Cardiac muscle cell (in vitro differentiated cells and primary cell): ENCODE results near the gene APOH. TPM values are rescaled to one million over a fixed set of nuclear protein-coding genes. Genes with fewer than 3 reads are reported as not detected.

ENCODE experiments used
- DNase-seq, 2 donors: peaks; one replicate each; pipeline versions ENCODE4 v3.0.0 to v3.0.0-alpha.2; 2010 to 2017; ENCODE audit warnings: low read depth in 1 of 2, low spot score in 1 of 2
- H3K27ac ChIP-seq: fragments of 200-600 bp; sonication (generic); 2 replicates; pipeline ENCODE4 v1.5.1; 2016
- H3K27me3 ChIP-seq: fragments of 200-600 bp; sonication (generic); 2 replicates; pipeline ENCODE4 v1.6.0; 2016; ENCODE audit warnings: control low read depth
- H3K36me3 ChIP-seq: fragments of 200-600 bp; sonication (generic); 2 replicates; pipeline ENCODE4 v1.5.1; 2016; ENCODE audit warnings: control low read depth
- H3K4me1 ChIP-seq: fragments of 200-600 bp; sonication (generic); 2 replicates; pipeline ENCODE4 v1.8.1; 2017; ENCODE audit warnings: low read depth, mild to moderate bottlenecking, mixed run types
- H3K4me3 ChIP-seq: fragments of 200-600 bp; sonication (generic); 2 replicates; pipeline ENCODE4 v1.5.1; 2016; ENCODE audit warnings: mild to moderate bottlenecking
- H3K9me3 ChIP-seq: fragments of 200-600 bp; sonication (generic); 2 replicates; pipeline ENCODE4 v1.5.1; 2017; ENCODE audit warnings: low read depth, mild to moderate bottlenecking, control low read depth
- CTCF ChIP-seq: IDR thresholded peaks from 2 replicates; pipeline ENCODE4 v1.5.1; 2012; ENCODE audit warnings: low read depth, mild to moderate bottlenecking, low read length
- polyA plus RNA-seq: library from polyadenylated mRNA; unstranded; fragments of >200 nt; fragmentation: Nextera tagmentation; extraction: Ambion mirVana; gene quantifications from 2 replicates; pipeline ENCODE4 v1.2.1, GENCODE V29; 2016
- total RNA-seq: library from RNA; depleted of rRNA; stranded (reverse); fragments of >200 nt; gene quantifications from 2 replicates; pipeline ENCODE4 v1.2.3, GENCODE V29; 2016

The APOH gene
- total and polyA plus RNA-seq, 2 experiments from 2014 or later: not detected

GRCh38 chr17:66190738-66191592 is 38.2 kb downstream of the APOH start:
- Histone ChIP-seq H3K36me3 (no peaks in the 10 kb centered on the region), H3K27me3 (no peaks in the 10 kb centered on the region), H3K27ac (peak overlapping the region; percentile 28), H3K4me1 (peaks cover 8% of the 10 kb centered on the region), H3K4me3 (peak overlapping the region; percentile 76), H3K9me3 (no peaks in the 10 kb centered on the region)
- DNase-seq: peak; percentile 24 to 62
- TF ChIP-seq CTCF: no peak

GRCh38 chr17:66187718-66188117 is 41.5 kb downstream of the APOH start:
- Histone ChIP-seq H3K4me1 (peaks cover 8% of the 10 kb centered on the region), H3K36me3 (no peaks in the 10 kb centered on the region), H3K27me3 (no peaks in the 10 kb centered on the region), H3K4me3 (no peak overlapping the region), H3K27ac (no peak overlapping the region), H3K9me3 (no peaks in the 10 kb centered on the region)
- DNase-seq: no peak
- no peak for TF ChIP-seq CTCF

GRCh38 chr17:66185862-66186261 is 43.4 kb downstream of the APOH start:
- Histone ChIP-seq H3K27ac (no peak overlapping the region), H3K36me3 (peaks cover 9% of the 10 kb centered on the region), H3K4me1 (peaks cover 7% of the 10 kb centered on the region), H3K4me3 (no peak overlapping the region), H3K9me3 (no peaks in the 10 kb centered on the region), H3K27me3 (no peaks in the 10 kb centered on the region)
- no peak for TF ChIP-seq CTCF
- no peak for DNase-seq

GRCh38 chr17:66184392-66184791 is 44.8 kb downstream of the APOH start:
- Histone ChIP-seq H3K27ac (no peak overlapping the region), H3K27me3 (no peaks in the 10 kb centered on the region), H3K36me3 (peaks cover 11% of the 10 kb centered on the region), H3K9me3 (no peaks in the 10 kb centered on the region), H3K4me3 (no peak overlapping the region), H3K4me1 (no peaks in the 10 kb centered on the region)
- DNase-seq: no peak
- no peak for TF ChIP-seq CTCF

GRCh38 chr17:66183529-66183928 is 45.7 kb downstream of the APOH start:
- no peak for TF ChIP-seq CTCF
- H3K36me3 ChIP-seq: peaks cover 11% of the 10 kb centered on the region
- H3K4me1 ChIP-seq: no peaks in the 10 kb centered on the region
- H3K27ac ChIP-seq: no peak overlapping the region
- H3K9me3 ChIP-seq: no peaks in the 10 kb centered on the region
- no peak for DNase-seq
- no peak overlapping the region for H3K4me3 ChIP-seq
- no peaks in the 10 kb centered on the region for H3K27me3 ChIP-seq
